ENCODE results near the gene PTPRT.

The PTPRT gene

GRCh38 chr20:43017241-43018030 is 172.3 kb downstream of the PTPRT start:
- no peak for DNase-seq

- DNase-seq, result no peak
Measured at GRCh38 chr20:43016257-43016656, 173.4 kb downstream of the PTPRT start.

GRCh38 chr20:43015566-43015965 is 174.1 kb downstream of the PTPRT start:
- DNase-seq, result no peak

DNA sequence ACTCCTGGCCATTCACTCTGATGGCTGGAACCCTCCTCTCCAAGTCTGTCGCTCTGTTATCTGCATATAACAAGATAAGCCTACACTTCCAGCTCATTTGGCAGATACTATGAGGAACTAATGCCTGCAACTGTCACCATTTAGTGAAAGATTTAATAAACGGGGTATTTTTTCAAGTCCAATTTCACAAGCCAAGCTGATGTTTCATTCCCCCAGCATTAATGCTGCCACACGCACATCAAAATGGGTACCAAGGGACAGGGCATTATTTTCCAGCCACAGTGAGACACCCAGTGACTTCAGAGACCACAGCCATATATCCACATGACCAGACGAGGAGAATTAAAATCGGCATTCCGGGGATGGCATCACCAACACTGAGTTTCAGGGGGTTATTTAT is 175.5 kb downstream of the PTPRT start:
- DNase-seq, result no peak

DNA sequence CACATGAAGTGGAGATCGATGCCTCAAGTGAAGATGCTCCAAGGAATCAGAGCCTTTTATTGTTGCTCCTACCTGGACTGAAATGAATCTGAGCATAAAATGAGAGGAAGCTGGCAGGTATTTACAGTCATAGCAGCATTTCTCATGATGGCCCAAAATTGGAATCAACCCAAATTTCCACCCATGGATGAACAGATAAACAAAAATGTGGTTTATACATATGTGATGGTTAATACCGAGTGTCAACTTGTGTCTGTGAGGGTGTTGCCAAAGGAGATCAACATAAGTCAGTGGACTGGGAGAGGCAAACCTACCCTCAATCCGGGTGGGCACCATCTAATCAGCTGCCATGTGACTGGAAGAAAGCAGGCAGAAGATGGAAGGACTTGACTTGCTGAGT is 178.2 kb downstream of the PTPRT start:
- no peak for DNase-seq

GRCh38 chr20:43009532-43009931 is 180.2 kb downstream of the PTPRT start:
- DNase-seq, result no peak

- DNase-seq, result no peak
Measured at GRCh38 chr20:43007525-43007924, 182.2 kb downstream of the PTPRT start.

DNA sequence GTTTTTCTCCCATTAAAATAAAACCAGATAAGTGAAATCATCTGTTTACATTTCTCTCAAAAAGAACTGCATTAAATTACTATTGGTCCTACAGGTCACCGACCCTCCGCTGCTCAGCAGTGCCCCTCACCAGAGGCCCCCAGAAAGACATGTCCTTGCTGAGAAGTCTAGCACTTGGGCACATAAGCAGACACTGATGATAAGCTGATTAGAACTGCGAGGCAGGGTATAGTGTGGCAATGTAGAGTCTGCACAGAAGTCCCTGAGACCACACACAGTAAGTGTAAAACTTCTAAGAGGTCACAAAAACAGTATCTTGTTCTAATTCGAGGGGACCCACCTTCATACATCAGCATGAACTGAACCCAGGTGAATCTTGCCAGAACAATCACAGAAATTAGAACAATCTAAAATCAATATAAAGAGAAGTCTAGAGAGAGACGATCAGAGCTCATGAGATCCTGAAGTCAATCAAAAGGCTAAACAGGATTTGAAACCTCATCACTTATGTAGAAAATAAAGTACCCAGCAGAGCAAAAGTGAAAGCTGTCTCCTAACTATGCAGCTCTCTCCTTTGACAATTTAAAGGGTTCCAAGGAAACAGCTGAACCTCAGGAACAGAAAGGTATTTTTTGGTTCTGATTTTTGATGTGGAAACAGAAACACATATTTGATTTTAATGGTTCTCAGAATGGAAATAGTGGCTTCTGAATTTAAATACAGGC is 182.9 kb downstream of the PTPRT start:
- DNase-seq, result no peak

- DNase-seq, result no peak
Measured at GRCh38 chr20:43003318-43003944, 186.3 kb downstream of the PTPRT start.

DNA sequence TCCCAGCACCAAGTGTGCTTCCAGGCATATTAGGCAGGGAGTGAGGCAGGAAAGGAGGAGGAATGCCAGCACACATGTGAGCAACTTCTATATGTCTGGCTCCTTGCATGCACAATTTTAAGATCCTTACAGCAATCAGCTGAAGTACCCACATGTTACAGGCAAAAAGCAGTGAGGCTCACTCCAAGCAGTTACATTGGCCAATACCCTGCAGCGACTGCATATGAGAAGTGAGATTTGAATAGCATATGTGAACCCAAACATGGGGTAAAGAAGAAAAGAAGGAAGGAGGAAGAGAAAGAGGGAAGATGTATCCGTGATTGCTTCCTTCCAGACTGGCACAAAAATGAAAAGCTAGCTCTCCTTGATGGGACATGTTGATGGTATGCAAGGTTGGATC is 193.6 kb downstream of the PTPRT start:
- no peak for DNase-seq

- no peak for DNase-seq
Measured at GRCh38 chr20:42988319-42988718, 201.4 kb downstream of the PTPRT start.

- no peak for DNase-seq
Measured at GRCh38 chr20:42987376-42988114, 202.2 kb downstream of the PTPRT start.

DNA sequence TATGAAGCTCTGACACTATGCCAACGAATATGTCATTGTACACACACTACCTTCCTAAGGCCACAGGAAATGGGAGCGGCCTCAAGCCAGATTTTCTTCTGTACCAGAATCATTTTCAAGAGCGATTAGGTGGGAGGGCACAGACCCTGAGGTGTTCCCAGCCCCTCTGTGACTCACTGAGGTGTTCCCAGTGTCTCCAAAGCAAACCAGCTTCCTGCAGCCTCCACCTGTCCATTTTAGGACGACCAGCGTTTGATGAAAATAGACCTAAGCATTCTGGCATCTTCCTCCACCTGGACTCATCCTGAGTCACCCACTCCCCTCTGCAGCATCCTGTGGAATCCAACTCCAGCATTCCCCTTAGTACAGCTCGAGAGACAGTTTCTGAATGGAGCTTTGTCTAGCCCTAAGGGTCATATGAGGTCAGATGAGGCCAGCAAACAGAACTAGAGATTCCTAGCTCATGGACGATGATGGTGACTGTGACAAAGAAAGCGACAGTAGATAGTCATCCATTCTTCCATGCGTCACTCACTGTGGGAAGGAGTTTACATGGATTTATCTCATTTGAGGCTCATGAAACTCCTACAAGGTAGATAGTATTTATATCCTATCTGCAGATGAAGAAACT is 203.4 kb downstream of the PTPRT start:
- DNase-seq, result no peak

DNA sequence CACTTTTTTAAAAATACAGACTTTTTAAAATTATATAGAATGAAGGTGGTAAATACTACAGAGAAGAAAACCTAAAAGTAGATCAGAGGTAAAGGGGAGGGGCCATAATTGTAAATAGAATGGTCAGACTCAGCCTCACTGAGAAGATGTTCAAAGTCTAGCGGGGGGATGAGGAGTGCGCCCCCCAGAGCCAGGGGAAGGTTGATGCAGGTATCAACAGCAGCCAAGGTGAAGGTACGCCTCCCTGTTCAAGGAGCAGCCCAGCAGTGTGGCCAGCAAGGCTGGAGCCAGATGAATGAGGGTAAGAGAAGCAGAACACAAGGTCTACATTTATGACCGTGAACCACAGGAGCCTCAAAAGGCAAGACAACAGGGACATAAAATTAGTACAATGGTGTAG is 204.1 kb downstream of the PTPRT start:
- DNase-seq, result no peak

- no peak for DNase-seq
Measured at GRCh38 chr20:42982218-42982617, 207.5 kb downstream of the PTPRT start.

DNA sequence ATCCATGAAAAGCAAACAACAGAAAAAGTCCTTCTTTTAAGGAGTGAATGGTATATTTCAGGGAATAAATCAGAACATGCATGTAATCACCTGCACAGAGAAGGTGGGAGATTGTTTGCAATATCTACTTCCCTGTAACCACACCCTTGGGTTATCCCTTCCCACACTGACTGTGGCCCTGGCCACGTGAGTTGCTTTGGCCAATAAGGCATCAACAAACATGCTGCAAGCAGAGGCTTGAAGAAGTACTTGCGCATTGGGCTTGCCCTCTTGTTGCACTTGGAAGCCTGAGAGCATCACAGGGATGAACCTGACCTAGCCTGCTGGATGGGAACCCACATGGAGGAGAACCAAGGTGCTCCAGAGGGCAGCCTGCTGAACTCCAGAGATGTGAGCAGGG is 208.5 kb downstream of the PTPRT start:
- DNase-seq, result no peak

DNA sequence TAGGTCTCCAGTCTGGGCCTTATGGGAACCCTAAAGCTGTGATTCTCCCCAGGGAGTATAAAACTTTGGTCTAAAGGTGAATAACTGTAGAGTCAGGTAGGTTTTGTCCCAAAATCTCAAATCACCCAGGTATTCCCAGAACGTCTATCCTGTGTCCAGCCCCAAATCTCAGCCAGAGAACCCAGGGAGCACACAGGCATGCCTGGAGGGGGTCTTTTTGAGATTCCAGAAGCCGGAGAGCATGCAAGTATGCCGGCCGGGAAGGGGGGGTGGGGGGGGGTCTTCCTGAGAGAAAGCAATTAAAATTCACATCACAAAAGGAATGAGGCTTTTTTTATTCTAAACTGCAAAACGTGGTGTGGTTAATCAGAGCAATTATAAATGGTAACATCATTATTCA is 210.0 kb downstream of the PTPRT start:
- DNase-seq, result no peak

DNA sequence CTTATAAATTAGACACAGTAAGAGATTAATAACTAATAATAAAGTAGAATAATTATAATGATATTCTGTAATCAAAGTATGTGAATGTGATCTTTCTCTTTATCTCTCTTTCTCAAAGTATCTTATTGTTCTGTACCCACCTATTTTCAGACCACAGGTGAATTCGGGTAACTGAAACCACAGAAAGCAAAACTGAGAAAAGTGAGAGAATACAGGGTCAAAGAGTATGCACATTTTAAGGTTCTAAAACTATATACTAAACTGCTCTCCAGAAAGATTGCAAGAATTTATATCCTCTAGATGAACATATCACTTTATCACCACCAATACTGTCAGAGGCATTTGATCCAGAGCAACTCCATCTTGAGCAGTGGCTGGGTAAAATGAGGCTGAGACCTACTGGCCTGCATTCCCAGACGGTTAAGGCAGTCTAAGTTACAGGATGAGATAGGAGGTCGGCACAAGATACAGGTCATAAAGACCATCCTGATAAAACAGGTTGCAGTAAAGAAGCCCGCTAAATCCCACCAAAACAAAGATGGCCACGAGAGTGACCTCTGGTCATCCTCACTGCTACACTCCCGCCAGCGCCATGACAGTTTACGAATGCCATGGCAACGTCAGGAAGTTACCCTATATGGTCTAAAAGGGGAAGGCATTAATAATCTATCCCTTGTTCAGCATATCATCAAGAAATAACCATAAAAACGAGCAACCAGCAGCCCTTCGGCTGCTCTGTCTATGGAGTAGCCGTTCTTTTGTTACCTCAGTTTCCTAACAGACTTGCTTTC is 211.3 kb downstream of the PTPRT start:
- no peak for DNase-seq

GRCh38 chr20:42975974-42976373 is 213.7 kb downstream of the PTPRT start:
- no peak for DNase-seq

DNA sequence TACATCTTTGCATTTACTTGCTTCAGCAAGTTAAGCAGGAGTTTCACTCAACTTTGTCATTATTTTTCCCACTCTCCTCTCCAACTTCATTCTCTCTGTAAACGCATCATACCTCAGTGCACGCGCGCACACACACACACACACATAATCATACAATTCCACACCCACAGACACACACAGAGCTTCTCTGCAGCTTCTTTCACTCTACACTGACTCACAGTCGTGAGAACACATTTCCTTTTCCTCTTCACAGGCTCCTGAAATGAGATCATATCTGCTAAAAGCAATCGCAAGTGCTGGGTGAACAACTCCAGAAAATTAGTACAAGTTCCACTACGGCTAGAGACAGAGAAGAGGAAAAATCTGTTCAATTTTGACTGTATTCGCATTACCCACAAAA is 215.4 kb downstream of the PTPRT start:
- no peak for DNase-seq

GRCh38 chr20:42972591-42972990 is 217.1 kb downstream of the PTPRT start:
- DNase-seq, result no peak

DNA sequence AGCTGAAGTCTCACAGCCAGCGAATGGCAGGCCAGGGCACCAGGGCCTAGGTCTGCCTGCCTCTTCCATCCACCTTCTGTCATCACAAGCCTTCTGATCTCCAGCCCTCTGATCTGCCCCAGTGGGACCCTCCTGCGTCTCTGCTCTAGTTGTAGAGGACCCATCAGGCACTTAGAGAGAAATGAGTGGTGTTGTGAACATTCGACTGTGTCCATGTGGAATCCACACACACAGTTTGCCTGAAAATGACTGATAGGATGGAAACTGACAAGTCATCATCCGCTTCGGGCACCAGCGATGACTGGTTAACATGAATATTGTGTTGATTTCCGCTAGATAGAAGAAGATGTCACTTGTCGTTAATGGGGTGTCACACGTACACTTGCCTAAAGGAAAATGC is 221.0 kb downstream of the PTPRT start:
- DNase-seq, result no peak
